ENCODE measurements around the gene NIM1K. TPM values are rescaled to one million over a fixed set of nuclear protein-coding genes. Genes with fewer than 3 reads are reported as not detected.
"Not testable (repeated sequence)": the region's sequence is repeated elsewhere in the genome, so short reads cannot be mapped to it uniquely, and the experiment has no call there.

NIM1K gene
- total RNA-seq, 4 donors from 2014 or later: 0.41 TPM; not detected in 3

GRCh38 chr5:43155394-43156096, 36.5 kb upstream of the NIM1K start:
- in situ Hi-C loops (cut with MboI; ENCODE audit: low sequenced_read_pairs in 4 of 4): no loop called here

GRCh38 chr5:43156388-43156787, 35.6 kb upstream of the NIM1K start:
- H3K27ac ChIP-seq: no peak overlapping the region
- no peak for TF ChIP-seq CTCF (IDR thresholded peaks at IDR 0.05 in 4 of 5, conservative IDR thresholded peaks at IDR 0.05 in 1 of 5)
- no peak for TF ChIP-seq POLR2A (IDR thresholded peaks at IDR 0.05)
- in situ Hi-C loops (cut with MboI; ENCODE audit: low sequenced_read_pairs in 4 of 4) (no loop called here), intact Hi-C loops (cut with DNase I; ENCODE audit: low total_unique reads) (no loop called here)
- no peak for ATAC-seq
- peaks cover 19 to 21% of the 10 kb centered on the region in 2 donors for H3K4me1 ChIP-seq
- peaks cover 0 to 4% of the 10 kb centered on the region in 2 donors for H3K36me3 ChIP-seq
- no peaks in the 10 kb centered on the region for H3K27me3 ChIP-seq
- H3K9me3 ChIP-seq: no peaks in the 10 kb centered on the region
- no peak for DNase-seq
- no peak overlapping the region for H3K4me3 ChIP-seq

More at GRCh38 chr5:43155394-43156096, 36.5 kb upstream of the NIM1K start:
- Histone ChIP-seq H3K36me3 (no peaks in the 10 kb centered on the region), H3K9me3 (no peaks in the 10 kb centered on the region), H3K27ac (no peak overlapping the region), H3K4me3 (no peak overlapping the region), H3K27me3 (no peaks in the 10 kb centered on the region), H3K4me1 (peaks cover 19 to 21% of the 10 kb centered on the region in 2 donors)
- no peak for DNase-seq
- TF ChIP-seq CTCF (IDR thresholded peaks at IDR 0.05 in 4 of 5, conservative IDR thresholded peaks at IDR 0.05 in 1 of 5) (no peak), POLR2A (IDR thresholded peaks at IDR 0.05) (no peak)
- ATAC-seq: no peak
- intact Hi-C loops (cut with DNase I; ENCODE audit: low total_unique reads): no loop called here

- TF ChIP-seq CTCF (IDR thresholded peaks at IDR 0.05 in 4 of 5, conservative IDR thresholded peaks at IDR 0.05 in 1 of 5) (no peak), POLR2A (IDR thresholded peaks at IDR 0.05) (no peak)
- peaks cover 0 to 11% of the 10 kb centered on the region in 2 donors for H3K36me3 ChIP-seq
- ATAC-seq (no peak), DNase-seq (no peak)
- H3K27me3 ChIP-seq: no peaks in the 10 kb centered on the region
- intact Hi-C loops (cut with DNase I; ENCODE audit: low total_unique reads): no loop called here
- no peak overlapping the region for H3K4me3 ChIP-seq
- H3K27ac ChIP-seq: no peak overlapping the region
- no peaks in the 10 kb centered on the region for H3K9me3 ChIP-seq
- peaks cover 19 to 21% of the 10 kb centered on the region in 2 donors for H3K4me1 ChIP-seq
- in situ Hi-C loops (cut with MboI; ENCODE audit: low sequenced_read_pairs in 4 of 4): no loop called here
Measured at GRCh38 chr5:43157068-43157467, 35.0 kb upstream of the NIM1K start.

- no peaks in the 10 kb centered on the region for H3K9me3 ChIP-seq
- TF ChIP-seq CTCF (IDR thresholded peaks at IDR 0.05 in 4 of 5, conservative IDR thresholded peaks at IDR 0.05 in 1 of 5) (no peak), POLR2A (IDR thresholded peaks at IDR 0.05) (no peak)
- no peak overlapping the region for H3K27ac ChIP-seq
- DNase-seq: no peak
- H3K4me1 ChIP-seq: peaks cover 0 to under 1% of the 10 kb centered on the region in 2 donors
- no peak overlapping the region for H3K4me3 ChIP-seq
- in situ Hi-C loops (cut with MboI; ENCODE audit: low sequenced_read_pairs in 4 of 4) (no loop called here), intact Hi-C loops (cut with DNase I; ENCODE audit: low total_unique reads) (no loop called here)
- peaks cover 0 to 24% of the 10 kb centered on the region in 2 donors for H3K36me3 ChIP-seq
- ATAC-seq: no peak
- H3K27me3 ChIP-seq: no peaks in the 10 kb centered on the region
Measured at GRCh38 chr5:43161244-43161643, 30.8 kb upstream of the NIM1K start.

- H3K9me3 ChIP-seq; H3K4me1 ChIP-seq; DNase-seq; intact Hi-C loops (cut with DNase I; ENCODE audit: low total_unique reads); in situ Hi-C loops (cut with MboI; ENCODE audit: low sequenced_read_pairs in 4 of 4); H3K27ac ChIP-seq; H3K4me3 ChIP-seq; ATAC-seq; H3K27me3 ChIP-seq: not testable (repeated sequence)
- peaks cover 0 to 35% of the 10 kb centered on the region in 2 donors for H3K36me3 ChIP-seq
Measured at GRCh38 chr5:43164801-43165200, 27.2 kb upstream of the NIM1K start.

Measured in gastrocnemius medialis (tissue), 4 donors.